HepG2 (cell line): Measurements from ENCODE around the gene TBC1D16. TPM values are rescaled to one million over a fixed set of nuclear protein-coding genes. Genes with fewer than 3 reads are reported as not detected.

Experiments used
- ATAC-seq: fragments of 200-7000 bp; cut with Tn5 transposase; 3 replicates; pipeline ENCODE4 v1.9.1; 2020; ENCODE audit warnings: mild to moderate bottlenecking, moderate library complexity
- BruUV-seq: library from RNA; stranded (reverse); fragments of 400-500 nt; replicated peaks from 2 replicates; lab custom pipeline; 2021; lab: Mats Ljungman, UMichigan
- CTCF ChIA-PET: fragments of 300-600 bp; formaldehyde crosslinking; extraction: SDS; loops from one replicate; lab custom pipeline; 2021; ENCODE audit warnings: low total read pairs, inconsistent platforms, low intra/inter-chr PET ratio; lab: Yijun Ruan, JAX
- POLR2A ChIA-PET: fragments of 350-600 bp; sonication (Branson Sonifier 250); formaldehyde crosslinking; loops from one replicate; lab custom pipeline; 2020; ENCODE audit warnings: antibody characterized with exemption, inconsistent platforms; lab: Yijun Ruan, JAX
- DNase-seq: peaks from one replicate; pipeline ENCODE4 v3.0.0-alpha.2; 2015; ENCODE audit warnings: low spot score
- FAIRE-seq: peaks from 3 replicates; lab custom pipeline; 2011; peaks lifted over from hg19 to GRCh38; lab: Jason Lieb, UNC
- H2AFZ ChIP-seq: one replicate; pipeline ENCODE4 v1.6.1; 2011; ENCODE audit warnings: low read length, inconsistent platforms
- H3K27ac ChIP-seq: fragments of 300-600 bp; 3 replicates; pipeline ENCODE4 v1.8.0; 2011; ENCODE audit warnings: mixed run types, mild to moderate bottlenecking, mixed read lengths, low read length, inconsistent platforms; ENCODE audit not compliant: insufficient read depth; ENCODE audit errors: extremely low read length
- H3K27me3 ChIP-seq, 2 experiments: fragments of 200-600 bp in 1 of 2; 2 replicates in 1 of 2; 3 replicates in 1 of 2; pipeline versions ENCODE4 v1.6.0 to v1.8.0; 2011; ENCODE audit warnings: low read length in 2 of 2, mild to moderate bottlenecking in 2 of 2, moderate library complexity in 2 of 2, inconsistent platforms in 1 of 2; ENCODE audit not compliant: insufficient read depth in 2 of 2, control insufficient read depth in 1 of 2
- H3K36me3 ChIP-seq, 2 experiments: fragments of 200-600 bp in 1 of 2; replicated peaks in 1 of 2; 2 replicates in 1 of 2; 3 replicates in 1 of 2; pipeline versions ENCODE4 v1.5.1 to v1.8.0; 2011; ENCODE audit warnings: low read length in 2 of 2, inconsistent platforms in 1 of 2; ENCODE audit not compliant: insufficient read depth in 2 of 2, control insufficient read depth in 1 of 2
- H3K4me1 ChIP-seq: 2 replicates; pipeline ENCODE4 v1.5.1; 2012; ENCODE audit warnings: low read length, inconsistent platforms; ENCODE audit not compliant: insufficient read depth
- H3K4me2 ChIP-seq: 2 replicates; pipeline ENCODE4 v1.6.0; 2011; ENCODE audit warnings: low read depth, low read length, inconsistent platforms
- H3K4me3 ChIP-seq, 3 experiments: fragments of 200-600 bp in 1 of 3; sonication (generic), shearing (Covaris generic) in 1 of 3; replicated peaks in 1 of 3; 2 replicates each; pipeline ENCODE4 v1.5.1; 2011 to 2016; ENCODE audit warnings: low read length in 3 of 3, inconsistent platforms in 2 of 3, low read depth in 2 of 3, mild to moderate bottlenecking in 2 of 3, control low read depth in 1 of 3, mixed read lengths in 1 of 3; ENCODE audit not compliant: insufficient read depth in 1 of 3
- H3K79me2 ChIP-seq: one replicate; pipeline ENCODE4 v1.6.1; 2011; ENCODE audit warnings: low read length, inconsistent platforms; ENCODE audit not compliant: insufficient read depth
- H3K9ac ChIP-seq: 2 replicates; pipeline ENCODE4 v1.6.0; 2011; ENCODE audit warnings: mild to moderate bottlenecking, low read depth, low read length, inconsistent platforms; ENCODE audit not compliant: insufficient read depth
- H3K9me3 ChIP-seq: 2 replicates; pipeline ENCODE4 v1.5.1; 2012; ENCODE audit warnings: mild to moderate bottlenecking, low read length
- H4K20me1 ChIP-seq: 2 replicates; pipeline ENCODE4 v1.6.0; 2011; ENCODE audit warnings: inconsistent platforms, mild to moderate bottlenecking, low read length, moderate library complexity; ENCODE audit not compliant: insufficient read depth
- BRD4 ChIP-seq: sonication (generic); formaldehyde crosslinking; IDR thresholded peaks from 2 replicates; pipeline ENCODE4 v1.4.0; 2020; ENCODE audit warnings: missing genetic modification reagents
- GABPA ChIP-seq, 2 experiments: IDR thresholded peaks; 2 replicates each; pipeline ENCODE4 v1.6.1; 2011 to 2016; ENCODE audit warnings: low read depth in 2 of 2, low read length in 1 of 2, missing biosample characterization in 1 of 2, missing genetic modification characterization in 1 of 2
- GFI1 ChIP-seq: sonication (generic); formaldehyde crosslinking; IDR thresholded peaks from 2 replicates; pipeline ENCODE4 v1.5.0; 2020; ENCODE audit warnings: missing genetic modification reagents, mild to moderate bottlenecking, borderline replicate concordance
- MAFF ChIP-seq: IDR thresholded peaks from 2 replicates; pipeline ENCODE4 v1.6.1; 2011; ENCODE audit warnings: low read depth, low read length, improper control_type of control experiment
- SIX4 ChIP-seq: sonication (generic); formaldehyde crosslinking; IDR thresholded peaks from 2 replicates; pipeline ENCODE4 v1.4.0; 2020; ENCODE audit warnings: missing genetic modification reagents
- SMARCC2 ChIP-seq: fragments of 450-650 bp; IDR thresholded peaks from 2 replicates; pipeline ENCODE4 v1.6.1; 2017; ENCODE audit warnings: antibody characterized with exemption, mild to moderate bottlenecking
- SMYD3 ChIP-seq: sonication (generic); formaldehyde crosslinking; IDR thresholded peaks from 2 replicates; pipeline ENCODE4 v1.8.1; 2023; ENCODE audit warnings: mild to moderate bottlenecking, missing genetic modification reagents
- TOPORS ChIP-seq: sonication (generic); formaldehyde crosslinking; IDR thresholded peaks from 2 replicates; pipeline ENCODE4 v1.8.0; 2023; ENCODE audit warnings: mild to moderate bottlenecking, missing genetic modification reagents
- ZC3H4 ChIP-seq: sonication (generic); formaldehyde crosslinking; IDR thresholded peaks from 2 replicates; pipeline ENCODE4 v1.4.0; 2020; ENCODE audit warnings: missing genetic modification reagents, borderline replicate concordance
- ZFAT ChIP-seq: sonication (generic); formaldehyde crosslinking; conservative IDR thresholded peaks from 2 replicates; pipeline ENCODE4 v1.8.1; 2023; ENCODE audit warnings: missing genetic modification reagents, inconsistent platforms
- ZFP82 ChIP-seq: sonication (generic); formaldehyde crosslinking; IDR thresholded peaks from 2 replicates; pipeline ENCODE4 v1.5.1; 2020; ENCODE audit warnings: mild to moderate bottlenecking, missing genetic modification reagents, borderline replicate concordance
- ZNF235 ChIP-seq: sonication (generic); formaldehyde crosslinking; IDR thresholded peaks from 2 replicates; pipeline ENCODE4 v1.8.1; 2023; ENCODE audit warnings: mild to moderate bottlenecking, missing genetic modification reagents, borderline replicate concordance
- ZNF430 ChIP-seq: sonication (generic); formaldehyde crosslinking; IDR thresholded peaks from 2 replicates; pipeline ENCODE4 v1.9.0; 2021; ENCODE audit warnings: mild to moderate bottlenecking, missing genetic modification reagents
- ZNF589 ChIP-seq: sonication (generic); formaldehyde crosslinking; conservative IDR thresholded peaks from 2 replicates; pipeline ENCODE4 v1.8.0; 2022; ENCODE audit warnings: mild to moderate bottlenecking, moderate library complexity, missing genetic modification reagents
- ZNF674 ChIP-seq: sonication (generic); formaldehyde crosslinking; IDR thresholded peaks from 2 replicates; pipeline ENCODE4 v1.5.0; 2020; ENCODE audit warnings: low read depth, mild to moderate bottlenecking, missing genetic modification reagents
- ZNF75D ChIP-seq: sonication (generic); formaldehyde crosslinking; IDR thresholded peaks from 2 replicates; pipeline ENCODE4 v1.8.1; 2023; ENCODE audit warnings: missing genetic modification reagents, mild to moderate bottlenecking, borderline replicate concordance
- WGBS: methylation state at CpG from one replicate; pipeline ENCODE4 v1.1.6; 2017; ENCODE audit warnings: low lambda C conversion rate; 5-methylcytosine and 5-hydroxymethylcytosine counted together
- in situ Hi-C: cut with HindIII; loops from 2 replicates; pipeline ENCODE4 v1.10.0; 2017; ENCODE audit warnings: low pct_unique_long_range_greater_than_20kb; ENCODE audit not compliant: extremely low pct_ligation_motif_present
- intact Hi-C: fragments of 100-400 bp; cut with micrococcal nuclease; formaldehyde crosslinking; loops from one replicate; pipeline ENCODE4 v1.10.0; 2022; ENCODE audit not compliant: unreplicated experiment
- polyA plus RNA-seq, 8 experiments: library from polyadenylated mRNA; depleted of rRNA in 3 of 8; stranded (reverse) in 7 of 8; unstranded in 1 of 8; fragments of >200 nt; fragmentation: Illumina TruSeq in 4 of 8; extraction: Trizol in 4 of 8; gene quantifications; 2 replicates each; pipeline versions ENCODE4 v1.2.1 to v1.2.3, GENCODE V29; 2011 to 2016; ENCODE audit warnings: low read depth in 4 of 8, missing spikeins in 1 of 8, mixed read lengths in 1 of 8; ENCODE audit not compliant: insufficient read depth in 1 of 8
- total RNA-seq, 5 experiments: library from RNA; depleted of rRNA; stranded (reverse); fragments of >200 nt; fragmentation: Illumina TruSeq; extraction: Trizol; gene quantifications; 2 replicates each; pipeline ENCODE4 v1.2.3, GENCODE V29; 2016; ENCODE audit warnings: low read depth in 1 of 5
- TF ChIP-seq, protein P1 (sequence below): sonication (generic); formaldehyde crosslinking; IDR thresholded peaks from 2 replicates; pipeline ENCODE4 v1.5.0; 2020; ENCODE audit warnings: mild to moderate bottlenecking, missing genetic modification reagents, borderline replicate concordance

The TBC1D16 gene
- total and polyA plus RNA-seq, 2 of the 13 experiments (the other 11 are each of a cell fraction or from before 2014, with no cell fraction given) = 14.9 to 24.9 TPM

DNA sequence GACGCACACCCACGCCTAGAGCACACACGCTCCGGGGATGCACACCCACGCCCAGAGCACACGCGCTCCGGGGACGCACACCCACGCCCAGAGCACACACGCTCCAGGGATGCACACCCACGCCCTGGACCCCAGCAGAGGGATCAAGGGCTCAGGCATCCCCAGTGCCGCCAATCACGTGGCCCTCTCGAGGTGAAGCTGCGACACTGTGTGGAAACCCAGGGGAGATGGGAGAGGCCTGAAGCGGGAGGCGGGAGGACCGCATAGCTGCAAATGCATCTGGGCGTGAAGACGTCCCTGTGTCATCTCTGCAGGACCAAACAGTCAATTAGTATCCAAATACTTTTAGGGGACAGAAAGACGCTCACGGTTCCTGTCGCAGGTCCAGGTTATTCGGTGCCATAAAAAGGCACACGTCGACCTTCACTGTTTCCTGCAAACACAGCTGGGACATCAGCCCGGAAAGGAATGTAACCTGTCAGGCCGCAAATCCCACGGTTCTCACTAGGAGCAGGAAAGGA is 56.4 kb downstream of the TBC1D16 start:
- in situ Hi-C loops = no loop called here
- ChIA-PET POLR2A (interaction anchor here (0.8 to 1.9 kb wide), 2 partner anchors 14 to 149 kb away, joined by 3 to 6 read pairs; no protein-coding TSS in a partner anchor), CTCF (no interaction called here)
- Histone ChIP-seq H3K36me3 (peaks cover 7 to 18% of the 10 kb centered on the region in 2 experiments; a peak in 2 of 5 replicates), H3K4me2 (no peak overlapping the region), H3K9me3 (no peaks in the 10 kb centered on the region), H4K20me1 (no peaks in the 10 kb centered on the region), H3K9ac (no peak overlapping the region), H3K4me1 (peaks cover 3% of the 10 kb centered on the region), H2AFZ (no peak overlapping the region), H3K79me2 (peaks cover 10% of the 10 kb centered on the region), H3K27ac (no peak overlapping the region), H3K27me3 (no peaks in the 10 kb centered on the region), H3K4me3 (no peak overlapping the region)
- FAIRE-seq = no peak
- no peak for DNase-seq
- intact Hi-C loops = no loop called here
- no peak for ATAC-seq
- BruUV-seq = no TSS peak
- WGBS = 93% methylated on average over 30 of the region's 30 CpGs
- no peak for TF ChIP-seq ZNF589 (CRISPR knock-in tag)
- TF ChIP-seq ZNF75D = no peak
- TF ChIP-seq BRD4 (CRISPR knock-in tag) = no peak
- no peak for TF ChIP-seq ZFP82 (CRISPR knock-in tag)
- no peak for TF ChIP-seq ZNF674 (CRISPR knock-in tag)
- TF ChIP-seq SMARCC2 = no peak
- TF ChIP-seq ZNF430 (CRISPR knock-in tag) = no peak
- TF ChIP-seq, protein P1, sequence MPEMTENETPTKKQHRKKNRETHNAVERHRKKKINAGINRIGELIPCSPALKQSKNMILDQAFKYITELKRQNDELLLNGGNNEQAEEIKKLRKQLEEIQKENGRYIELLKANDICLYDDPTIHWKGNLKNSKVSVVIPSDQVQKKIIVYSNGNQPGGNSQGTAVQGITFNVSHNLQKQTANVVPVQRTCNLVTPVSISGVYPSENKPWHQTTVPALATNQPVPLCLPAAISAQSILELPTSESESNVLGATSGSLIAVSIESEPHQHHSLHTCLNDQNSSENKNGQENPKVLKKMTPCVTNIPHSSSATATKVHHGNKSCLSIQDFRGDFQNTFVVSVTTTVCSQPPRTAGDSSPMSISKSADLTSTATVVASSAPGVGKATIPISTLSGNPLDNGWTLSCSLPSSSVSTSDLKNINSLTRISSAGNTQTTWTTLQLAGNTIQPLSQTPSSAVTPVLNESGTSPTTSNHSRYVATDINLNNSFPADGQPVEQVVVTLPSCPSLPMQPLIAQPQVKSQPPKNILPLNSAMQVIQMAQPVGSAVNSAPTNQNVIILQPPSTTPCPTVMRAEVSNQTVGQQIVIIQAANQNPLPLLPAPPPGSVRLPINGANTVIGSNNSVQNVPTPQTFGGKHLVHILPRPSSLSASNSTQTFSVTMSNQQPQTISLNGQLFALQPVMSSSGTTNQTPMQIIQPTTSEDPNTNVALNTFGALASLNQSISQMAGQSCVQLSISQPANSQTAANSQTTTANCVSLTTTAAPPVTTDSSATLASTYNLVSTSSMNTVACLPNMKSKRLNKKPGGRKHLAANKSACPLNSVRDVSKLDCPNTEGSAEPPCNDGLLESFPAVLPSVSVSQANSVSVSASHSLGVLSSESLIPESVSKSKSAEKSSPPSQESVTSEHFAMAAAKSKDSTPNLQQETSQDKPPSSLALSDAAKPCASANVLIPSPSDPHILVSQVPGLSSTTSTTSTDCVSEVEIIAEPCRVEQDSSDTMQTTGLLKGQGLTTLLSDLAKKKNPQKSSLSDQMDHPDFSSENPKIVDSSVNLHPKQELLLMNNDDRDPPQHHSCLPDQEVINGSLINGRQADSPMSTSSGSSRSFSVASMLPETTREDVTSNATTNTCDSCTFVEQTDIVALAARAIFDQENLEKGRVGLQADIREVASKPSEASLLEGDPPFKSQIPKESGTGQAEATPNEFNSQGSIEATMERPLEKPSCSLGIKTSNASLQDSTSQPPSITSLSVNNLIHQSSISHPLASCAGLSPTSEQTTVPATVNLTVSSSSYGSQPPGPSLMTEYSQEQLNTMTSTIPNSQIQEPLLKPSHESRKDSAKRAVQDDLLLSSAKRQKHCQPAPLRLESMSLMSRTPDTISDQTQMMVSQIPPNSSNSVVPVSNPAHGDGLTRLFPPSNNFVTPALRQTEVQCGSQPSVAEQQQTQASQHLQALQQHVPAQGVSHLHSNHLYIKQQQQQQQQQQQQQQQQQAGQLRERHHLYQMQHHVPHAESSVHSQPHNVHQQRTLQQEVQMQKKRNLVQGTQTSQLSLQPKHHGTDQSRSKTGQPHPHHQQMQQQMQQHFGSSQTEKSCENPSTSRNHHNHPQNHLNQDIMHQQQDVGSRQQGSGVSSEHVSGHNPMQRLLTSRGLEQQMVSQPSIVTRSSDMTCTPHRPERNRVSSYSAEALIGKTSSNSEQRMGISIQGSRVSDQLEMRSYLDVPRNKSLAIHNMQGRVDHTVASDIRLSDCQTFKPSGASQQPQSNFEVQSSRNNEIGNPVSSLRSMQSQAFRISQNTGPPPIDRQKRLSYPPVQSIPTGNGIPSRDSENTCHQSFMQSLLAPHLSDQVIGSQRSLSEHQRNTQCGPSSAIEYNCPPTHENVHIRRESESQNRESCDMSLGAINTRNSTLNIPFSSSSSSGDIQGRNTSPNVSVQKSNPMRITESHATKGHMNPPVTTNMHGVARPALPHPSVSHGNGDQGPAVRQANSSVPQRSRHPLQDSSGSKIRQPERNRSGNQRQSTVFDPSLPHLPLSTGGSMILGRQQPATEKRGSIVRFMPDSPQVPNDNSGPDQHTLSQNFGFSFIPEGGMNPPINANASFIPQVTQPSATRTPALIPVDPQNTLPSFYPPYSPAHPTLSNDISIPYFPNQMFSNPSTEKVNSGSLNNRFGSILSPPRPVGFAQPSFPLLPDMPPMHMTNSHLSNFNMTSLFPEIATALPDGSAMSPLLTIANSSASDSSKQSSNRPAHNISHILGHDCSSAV (CRISPR knock-in tag) = no peak
- TF ChIP-seq SIX4 (CRISPR knock-in tag) = no peak
- no peak for TF ChIP-seq SMYD3 (CRISPR knock-in tag)
- TF ChIP-seq ZC3H4 (CRISPR knock-in tag) = no peak
- no peak for TF ChIP-seq TOPORS (CRISPR knock-in tag)
- no peak for TF ChIP-seq ZFAT
- TF ChIP-seq GFI1 (CRISPR knock-in tag) = no peak
- no peak for TF ChIP-seq MAFF
- TF ChIP-seq ZNF235 (CRISPR knock-in tag) = no peak
- TF ChIP-seq GABPA (IDR thresholded peaks at IDR 0.05; ENCODE audit: low read depth, low read length) = no peak
- TF ChIP-seq GABPA (CRISPR knock-in tag; IDR thresholded peaks at IDR 0.05; ENCODE audit: low read depth) = no peak
